ENCODE results near the gene DEDD.
A peak's percentile ranks its signal among the peaks of the same experiment; 100 is the strongest.

Gene DEDD

GRCh38 chr1:161090617-161091016, 41.9 kb downstream of the DEDD start:
- no peak for DNase-seq

GRCh38 chr1:161089938-161090337, 42.5 kb downstream of the DEDD start:
- no peak for DNase-seq

- no peak for DNase-seq
These were observed 43.1 kb downstream of the DEDD start, which contains the start of gene NECTIN4 for GRCh38 chr1:161089251-161089924. TSS of gene NECTIN4 (minus strand) at chr1:161089558. CDS start at chr1:161089296, 262 bp downstream.

GRCh38 chr1:161088587-161089110, 43.8 kb downstream of the DEDD start:
- no peak for DNase-seq

GRCh38 chr1:161086457-161086856, 46.0 kb downstream of the DEDD start:
- DNase-seq: no peak

- DNase-seq: no peak
These were observed 47.3 kb downstream of the DEDD start for GRCh38 chr1:161085165-161085564.

GRCh38 chr1:161084597-161084988, 47.9 kb downstream of the DEDD start:
- DNase-seq: no peak

GRCh38 chr1:161083748-161084596, 48.5 kb downstream of the DEDD start:
- DNase-seq: no peak

- no peak for DNase-seq
These were observed 49.3 kb downstream of the DEDD start for GRCh38 chr1:161082996-161083747.

GRCh38 chr1:161082483-161082882, 50.0 kb downstream of the DEDD start:
- DNase-seq: no peak

- no peak for DNase-seq
These were observed 50.9 kb downstream of the DEDD start for GRCh38 chr1:161081519-161081918.

- no peak for DNase-seq
These were observed 51.7 kb downstream of the DEDD start for GRCh38 chr1:161080441-161081405.

- no peak for DNase-seq
These were observed 52.9 kb downstream of the DEDD start for GRCh38 chr1:161079436-161080110.

- no peak for DNase-seq
These were observed 55.0 kb downstream of the DEDD start for GRCh38 chr1:161077426-161077825.

GRCh38 chr1:161076410-161076809, 56.1 kb downstream of the DEDD start:
- no peak for DNase-seq

GRCh38 chr1:161074676-161075368, 57.6 kb downstream of the DEDD start:
- no peak for DNase-seq

- DNase-seq: no peak
These were observed 58.9 kb downstream of the DEDD start for GRCh38 chr1:161073474-161074121.

- DNase-seq: no peak
These were observed 59.6 kb downstream of the DEDD start for GRCh38 chr1:161072751-161073449.

- DNase-seq: peak; percentile 43
These were observed 60.5 kb downstream of the DEDD start for GRCh38 chr1:161071886-161072371.

Measured in stimulated activated CD4-positive, alpha-beta T cell treated with anti-CD3 and anti-CD28 coated beads, Interleukin-1b, Interleukin-23, amount 100 ng/mL, for 48 hours (primary cell).